K562 (cell line): ENCODE measurements around the gene CPA2. TPM values are rescaled to one million over a fixed set of nuclear protein-coding genes. Genes with fewer than 3 reads are reported as not detected.
"Not testable (repeated sequence)": the region's sequence is repeated elsewhere in the genome, so short reads cannot be mapped to it uniquely, and the experiment has no call there.

ENCODE experiments used
- ATAC-seq: fragments of 200-7000 bp; cut with Tn5 transposase; 3 replicates; pipeline ENCODE4 v1.9.1; 2020; ENCODE audit warnings: moderate library complexity
- BruUV-seq: library from RNA; stranded (reverse); fragments of 400-500 nt; replicated peaks from 2 replicates; lab custom pipeline; 2021; lab: Mats Ljungman, UMichigan
- CTCF ChIA-PET: fragments of 300-600 bp; formaldehyde crosslinking; extraction: SDS; loops from one replicate; lab custom pipeline; 2021; ENCODE audit warnings: low intra/inter-chr PET ratio; lab: Yijun Ruan, JAX
- POLR2A ChIA-PET: fragments of 300-600, 350-650 bp; sonication (Branson Sonifier 250); formaldehyde crosslinking; extraction: SDS; loops from one replicate; lab custom pipeline; 2021; ENCODE audit warnings: antibody characterized with exemption, inconsistent platforms; lab: Yijun Ruan, JAX
- DNase-seq, 4 experiments: peaks; one replicate each; pipeline versions ENCODE4 v3.0.0 to v3.0.0-alpha.2; 2011 to 2018; ENCODE audit warnings: low spot score in 3 of 4, mixed read lengths in 3 of 4; ENCODE audit errors: extremely low read depth in 1 of 4
- FAIRE-seq: peaks from 2 replicates; lab custom pipeline; 2011; peaks lifted over from hg19 to GRCh38; lab: Jason Lieb, UNC
- H2AFZ ChIP-seq: 2 replicates; pipeline ENCODE4 v1.6.0; 2011; ENCODE audit warnings: low read depth, low read length, control low read depth, inconsistent platforms
- H3K27ac ChIP-seq: fragments of 200-600 bp; 3 replicates; pipeline ENCODE4 v1.8.0; 2011; ENCODE audit warnings: low read depth, mild to moderate bottlenecking, control low read depth, inconsistent platforms, low read length, moderate library complexity, mixed read lengths; ENCODE audit errors: extremely low read depth
- H3K27me3 ChIP-seq, 2 experiments: fragments of 300-600 bp in 1 of 2; 2 replicates in 1 of 2; 3 replicates in 1 of 2; pipeline versions ENCODE4 v1.6.0 to v1.8.0; 2011; ENCODE audit warnings: inconsistent platforms in 2 of 2, low read length in 2 of 2, mild to moderate bottlenecking in 1 of 2, mixed read lengths in 1 of 2, moderate library complexity in 1 of 2; ENCODE audit not compliant: control insufficient read depth in 2 of 2, insufficient read depth in 2 of 2
- H3K36me3 ChIP-seq: fragments of 300-600 bp; 3 replicates; pipeline ENCODE4 v1.8.0; 2011; ENCODE audit warnings: mild to moderate bottlenecking, low read length, inconsistent platforms; ENCODE audit not compliant: control insufficient read depth, insufficient read depth
- H3K4me1 ChIP-seq, 2 experiments: fragments of 200-600 bp in 1 of 2; replicated peaks in 1 of 2; 2 replicates in 1 of 2; 3 replicates in 1 of 2; pipeline versions ENCODE4 v1.5.1 to v1.8.0; 2011; ENCODE audit warnings: inconsistent platforms in 2 of 2, low read length in 2 of 2, mild to moderate bottlenecking in 1 of 2, mixed read lengths in 1 of 2, moderate library complexity in 1 of 2; ENCODE audit not compliant: control insufficient read depth in 2 of 2, insufficient read depth in 2 of 2
- H3K4me2 ChIP-seq: 2 replicates; pipeline ENCODE4 v1.6.1; 2011; ENCODE audit warnings: low read length, control low read depth, inconsistent platforms, mixed read lengths; ENCODE audit not compliant: insufficient read depth
- H3K4me3 ChIP-seq: fragments of 200-600 bp; sonication (generic), shearing (Covaris generic); 2 replicates; pipeline ENCODE4 v1.5.1; 2016; ENCODE audit warnings: control low read depth, inconsistent platforms
- H3K79me2 ChIP-seq: fragments of 200-600 bp; 3 replicates; pipeline ENCODE4 v1.8.0; 2011; ENCODE audit warnings: low read length, inconsistent platforms; ENCODE audit not compliant: control insufficient read depth, insufficient read depth
- H3K9ac ChIP-seq, 2 experiments: 2 replicates each; pipeline versions ENCODE4 v1.6.0 to v1.6.1; 2011; ENCODE audit warnings: low read depth in 2 of 2, low read length in 2 of 2, control low read depth in 1 of 2, inconsistent platforms in 1 of 2, mild to moderate bottlenecking in 1 of 2, mixed read lengths in 1 of 2; ENCODE audit not compliant: insufficient read depth in 1 of 2
- H3K9me1 ChIP-seq: one replicate; pipeline ENCODE4 v1.6.0; 2011; ENCODE audit warnings: inconsistent platforms, mild to moderate bottlenecking, low read length, moderate library complexity; ENCODE audit not compliant: control insufficient read depth, insufficient read depth
- H3K9me3 ChIP-seq: replicated peaks from 2 replicates; pipeline ENCODE4 v1.5.1; 2011; ENCODE audit warnings: low read depth, low read length, inconsistent platforms; ENCODE audit not compliant: control insufficient read depth, insufficient read depth
- H4K20me1 ChIP-seq: replicated peaks from 2 replicates; pipeline ENCODE4 v1.6.1; 2011; ENCODE audit warnings: low read length, inconsistent platforms, mixed read lengths; ENCODE audit not compliant: control insufficient read depth, insufficient read depth
- CBFA2T3 ChIP-seq: fragments of 450-650 bp; IDR thresholded peaks from 2 replicates; pipeline ENCODE4 v1.6.1; 2017
- E2F8 ChIP-seq: fragments of 450-650 bp; IDR thresholded peaks from 2 replicates; pipeline ENCODE4 v1.7.1; 2018; ENCODE audit warnings: mild to moderate bottlenecking, low read depth; ENCODE audit not compliant: partially characterized antibody
- GABPB2 ChIP-seq: fragments of 250-450 bp; sonication (Bioruptor Pico); conservative IDR thresholded peaks from 2 replicates; pipeline ENCODE4 v1.5.1; 2021; ENCODE audit warnings: mild to moderate bottlenecking
- MBD2 ChIP-seq: sonication (generic); IDR thresholded peaks from 2 replicates; pipeline ENCODE4 v1.6.1; 2016; ENCODE audit warnings: low read depth, borderline replicate concordance
- NCOA1 ChIP-seq: fragments of 450-650 bp; IDR thresholded peaks from 2 replicates; pipeline ENCODE4 v1.6.1; 2016; ENCODE audit warnings: low read depth
- TSHZ1 ChIP-seq: fragments of 250-450 bp; sonication (Bioruptor Pico); IDR thresholded peaks from 2 replicates; pipeline ENCODE4 v1.4.0; 2020; ENCODE audit warnings: mild to moderate bottlenecking, moderate library complexity
- WGBS: fragments of 100-300 bp; shearing (Covaris generic); methylation state at CpG from one replicate; pipeline ENCODE4 v1.1.6; 2016; ENCODE audit warnings: low coverage, mixed read lengths; ENCODE audit not compliant: insufficient coverage; ENCODE audit errors: missing lambda C conversion rate; 5-methylcytosine and 5-hydroxymethylcytosine counted together
- in situ Hi-C: fragments of 300-500 bp; cut with MboI; formaldehyde crosslinking; loops from 4 replicates; pipeline ENCODE4 v1.15.0; 2018; ENCODE audit warnings: inconsistent platforms, mixed read lengths
- intact Hi-C: fragments of 100-400 bp; cut with micrococcal nuclease; formaldehyde crosslinking; loops from 2 replicates; pipeline ENCODE4 v1.14.2; 2022
- polyA plus RNA-seq, 8 experiments: library from polyadenylated mRNA; depleted of rRNA in 4 of 8; stranded (reverse) in 5 of 8; unstranded in 3 of 8; fragments of >200 nt; fragmentation: Nextera tagmentation in 2 of 8; fragmentation: Illumina TruSeq in 1 of 8; extraction: Ambion mirVana in 2 of 8; extraction: Trizol in 1 of 8; gene quantifications; 2 replicates each; pipeline versions ENCODE4 v1.2.1 to v1.2.3, GENCODE V29; 2011 to 2014; ENCODE audit warnings: inconsistent platforms in 1 of 8, missing spikeins in 1 of 8
- total RNA-seq, 7 experiments: library from RNA; depleted of rRNA in 6 of 7; stranded (reverse); fragments of >200 nt in 6 of 7; fragmentation: Illumina TruSeq in 2 of 7; extraction: Trizol in 2 of 7; gene quantifications; 2 replicates each; pipeline versions ENCODE4 v1.2.1 to v1.2.3, GENCODE V29; 2011 to 2021; ENCODE audit warnings: low replicate concordance in 1 of 7

Gene CPA2
- total and polyA plus RNA-seq, 9 of the 15 experiments (the other 6 are each of a cell fraction or from before 2014, with no cell fraction given): 0.04 to 0.84 (median 0.09) TPM; not detected in 4

- no peak for TF ChIP-seq GABPB2 (CRISPR knock-in tag)
- peak; percentile 80 for TF ChIP-seq CBFA2T3
- peak; percentile 84 for TF ChIP-seq NCOA1
- peak; percentile 31; the same call in 1 of the 2 replicates for TF ChIP-seq MBD2
- peak; percentile 44 for TF ChIP-seq E2F8
- no peak for TF ChIP-seq TSHZ1 (CRISPR knock-in tag)
Observed at GRCh38 chr7:130242198-130243014, 24.3 kb upstream of the CPA2 start (continued).

- H3K9me1 ChIP-seq, H2AFZ ChIP-seq, H3K36me3 ChIP-seq, CTCF ChIA-PET, ATAC-seq, H3K9me3 ChIP-seq, H3K9ac ChIP-seq, DNase-seq, H3K4me2 ChIP-seq, H3K79me2 ChIP-seq, H3K27me3 ChIP-seq, in situ Hi-C loops, H3K4me1 ChIP-seq, H4K20me1 ChIP-seq, FAIRE-seq, BruUV-seq, H3K4me3 ChIP-seq, H3K27ac ChIP-seq: not testable (repeated sequence)
- POLR2A ChIA-PET: interaction anchor here (0.6 to 1.3 kb wide), 4 partner anchors 13 to 769 kb away, joined by 3 read pairs; no protein-coding TSS in a partner anchor
- whole genome bisulfite sequencing: 0% methylated on average over 1 of the region's 1 CpG
- intact Hi-C loops: loop anchor here (2.0 to 10.0 kb wide), 4 partner anchors 241 to 591 kb away; no protein-coding TSS in a partner anchor
Observed at GRCh38 chr7:130243486-130243885, 23.2 kb upstream of the CPA2 start.
